SK-N-SH treated with all-trans-retinoic acid at 6 μM for 48 hours (cell line): Measurements from ENCODE around the gene KRTAP16-1.

ENCODE experiments used
- ARNTL ChIP-seq: fragments of 450-650 bp; formaldehyde crosslinking; IDR thresholded peaks from 2 replicates; pipeline ENCODE4 v1.5.0; 2020; ENCODE audit warnings: low read depth, mild to moderate bottlenecking, moderate library complexity, borderline replicate concordance
- BACH2 ChIP-seq: fragments of 250-450 bp; sonication (Bioruptor Pico); IDR thresholded peaks from 2 replicates; pipeline ENCODE4 v1.9.0; 2021; ENCODE audit warnings: mild to moderate bottlenecking, borderline replicate concordance
- PATZ1 ChIP-seq: fragments of 250-450 bp; sonication (Bioruptor Pico); IDR thresholded peaks from 2 replicates; pipeline ENCODE4 v1.8.0; 2020; ENCODE audit warnings: mild to moderate bottlenecking, moderate library complexity, borderline replicate concordance
- RARB ChIP-seq: fragments of 250-450 bp; sonication (Bioruptor Pico); IDR thresholded peaks from 2 replicates; pipeline ENCODE4 v1.8.0; 2021; ENCODE audit warnings: mild to moderate bottlenecking, moderate library complexity
- ZFP30 ChIP-seq: fragments of 450-650 bp; formaldehyde crosslinking; IDR thresholded peaks from 2 replicates; pipeline ENCODE4 v1.5.0; 2022; ENCODE audit warnings: mild to moderate bottlenecking, moderate library complexity

GRCh38 chr17:41335747-41336146 is 26.6 kb upstream of the KRTAP16-1 start:
- TF ChIP-seq PATZ1 (CRISPR knock-in tag): no peak
- TF ChIP-seq ZFP30: no peak
- no peak for TF ChIP-seq ARNTL (CRISPR knock-in tag)
- no peak for TF ChIP-seq BACH2
- TF ChIP-seq RARB (CRISPR knock-in tag): no peak
